ENCODE data around the gene DENND1B.

DNA sequence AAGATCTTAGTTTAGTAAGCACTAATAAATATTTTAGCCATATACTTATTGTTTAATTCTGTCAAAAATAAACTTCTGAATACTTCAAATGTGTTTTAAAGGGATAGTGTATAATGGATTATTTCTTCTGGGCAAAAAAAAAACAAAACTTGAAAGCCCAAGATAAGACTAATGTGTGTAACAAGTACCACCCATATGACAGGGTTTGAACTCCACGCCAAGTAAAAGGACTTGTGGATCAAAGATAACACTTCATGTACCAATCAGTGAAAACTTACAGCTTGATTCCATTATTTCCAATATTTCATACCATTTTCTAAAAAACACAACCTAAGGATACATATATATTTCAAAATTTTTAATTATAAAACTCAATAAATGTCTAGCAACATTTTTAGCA, 59.5 kb downstream of the DENND1B start:
- TF ChIP-seq, protein P1, sequence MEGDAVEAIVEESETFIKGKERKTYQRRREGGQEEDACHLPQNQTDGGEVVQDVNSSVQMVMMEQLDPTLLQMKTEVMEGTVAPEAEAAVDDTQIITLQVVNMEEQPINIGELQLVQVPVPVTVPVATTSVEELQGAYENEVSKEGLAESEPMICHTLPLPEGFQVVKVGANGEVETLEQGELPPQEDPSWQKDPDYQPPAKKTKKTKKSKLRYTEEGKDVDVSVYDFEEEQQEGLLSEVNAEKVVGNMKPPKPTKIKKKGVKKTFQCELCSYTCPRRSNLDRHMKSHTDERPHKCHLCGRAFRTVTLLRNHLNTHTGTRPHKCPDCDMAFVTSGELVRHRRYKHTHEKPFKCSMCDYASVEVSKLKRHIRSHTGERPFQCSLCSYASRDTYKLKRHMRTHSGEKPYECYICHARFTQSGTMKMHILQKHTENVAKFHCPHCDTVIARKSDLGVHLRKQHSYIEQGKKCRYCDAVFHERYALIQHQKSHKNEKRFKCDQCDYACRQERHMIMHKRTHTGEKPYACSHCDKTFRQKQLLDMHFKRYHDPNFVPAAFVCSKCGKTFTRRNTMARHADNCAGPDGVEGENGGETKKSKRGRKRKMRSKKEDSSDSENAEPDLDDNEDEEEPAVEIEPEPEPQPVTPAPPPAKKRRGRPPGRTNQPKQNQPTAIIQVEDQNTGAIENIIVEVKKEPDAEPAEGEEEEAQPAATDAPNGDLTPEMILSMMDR (conservative IDR thresholded peaks at IDR 0.05) = no peak
- no peak for TF ChIP-seq ZFX (IDR thresholded peaks at IDR 0.05)

Data from C4-2B (cell line).